Pancreas (tissue), 10 donors: ENCODE measurements around the gene C2CD3. TPM values are rescaled to one million over a fixed set of nuclear protein-coding genes. Genes with fewer than 3 reads are reported as not detected.

Experiments used
- ATAC-seq, 4 donors: fragments of 200-7000 bp; cut with Tn5 transposase; one replicate each; pipeline versions ENCODE4 v1.8.0 to v1.9.1; 2020; ENCODE audit warnings: mild to moderate bottlenecking in 4 of 4, moderate library complexity in 4 of 4
- DNase-seq, 6 donors: peaks; one replicate each; pipeline ENCODE4 v3.0.0-alpha.2; 2020
- FAIRE-seq: peaks from 2 replicates; lab custom pipeline; 2012; peaks lifted over from hg19 to GRCh38; lab: Jason Lieb, UNC
- H3K27ac ChIP-seq, 4 donors: fragments of 200-600 bp; sonication (generic); 1 replicate in 3 of 4; 2 replicates in 1 of 4; pipeline versions ENCODE4 v1.5.0 to v1.8.0; 2020
- H3K27me3 ChIP-seq, 4 donors: fragments of 200-600 bp; one replicate each; pipeline ENCODE4 v1.8.0; 2021
- H3K36me3 ChIP-seq, 3 donors: fragments of 200-600 bp; sonication (generic) in 1 of 3; one replicate each; pipeline versions ENCODE4 v1.5.0 to v1.8.0; 2020 to 2021
- H3K4me1 ChIP-seq, 3 donors: fragments of 200-600 bp; one replicate each; pipeline ENCODE4 v1.8.0; 2021
- H3K4me3 ChIP-seq, 4 donors: fragments of 200-600 bp; sonication (generic) in 2 of 4; one replicate each; pipeline versions ENCODE4 v1.5.0 to v1.8.0; 2020 to 2021
- H3K9me3 ChIP-seq, 4 donors: fragments of 200-600 bp; one replicate each; pipeline ENCODE4 v1.8.0; 2021
- WGBS, 2 donors: extraction: QIAGEN DNeasy Blood & Tissue Kit; methylation state at CpG; one replicate each; pipeline ENCODE4 v1.1.7; 2013; 5-methylcytosine and 5-hydroxymethylcytosine counted together
- intact Hi-C, 3 donors: fragments of 100-400 bp; cut with DNase I; formaldehyde crosslinking; loops; one replicate each; pipeline versions ENCODE4 v1.11.1 to v1.14.2; 2022
- polyA plus RNA-seq, 2 donors: library from polyadenylated mRNA; stranded (reverse); fragments of 200-250 nt; gene quantifications; one replicate each; pipeline ENCODE4 v1.2.3, GENCODE V29; 2013
- total RNA-seq, 6 donors: library from RNA; stranded (reverse); fragmentation: NEBNext Ultra II Directional in 4 of 6; extraction: Animal tissue kit (Norgen Biotek cat#: 25700) in 4 of 6; gene quantifications; one replicate each; pipeline versions ENCODE4 v1.2.1 to v1.2.4, GENCODE V29; 2021 to 2023
- TF ChIP-seq, protein P1 (sequence below), 4 donors: fragments of 200-600 bp; sonication (generic) in 3 of 4; IDR thresholded peaks; one replicate each; pipeline versions ENCODE4 v1.5.0 to v1.8.0; 2021; ENCODE audit warnings: antibody characterized with exemption in 4 of 4
- donor health status: healthy with polysubstance abuse.
- donor health status: DM: no; HTN: no; CAD: no; lungs with moderate emphysema.
- donor health status: DM: no; HTN: no; CAD: no.
- donor health status: control.
- donor health status: control.
- donor health status: Bipolar disorder and iron deficiency.
- donor health status: DM: yes; HTN: yes; CAD: no.
- donor health status: DM: no; HTN: no; CAD: no.
- donor health status: DM: no; HTN: no; CAD: no.
- donor health status: DM: yes; HTN: yes; CAD: no.

The C2CD3 gene, protein sequence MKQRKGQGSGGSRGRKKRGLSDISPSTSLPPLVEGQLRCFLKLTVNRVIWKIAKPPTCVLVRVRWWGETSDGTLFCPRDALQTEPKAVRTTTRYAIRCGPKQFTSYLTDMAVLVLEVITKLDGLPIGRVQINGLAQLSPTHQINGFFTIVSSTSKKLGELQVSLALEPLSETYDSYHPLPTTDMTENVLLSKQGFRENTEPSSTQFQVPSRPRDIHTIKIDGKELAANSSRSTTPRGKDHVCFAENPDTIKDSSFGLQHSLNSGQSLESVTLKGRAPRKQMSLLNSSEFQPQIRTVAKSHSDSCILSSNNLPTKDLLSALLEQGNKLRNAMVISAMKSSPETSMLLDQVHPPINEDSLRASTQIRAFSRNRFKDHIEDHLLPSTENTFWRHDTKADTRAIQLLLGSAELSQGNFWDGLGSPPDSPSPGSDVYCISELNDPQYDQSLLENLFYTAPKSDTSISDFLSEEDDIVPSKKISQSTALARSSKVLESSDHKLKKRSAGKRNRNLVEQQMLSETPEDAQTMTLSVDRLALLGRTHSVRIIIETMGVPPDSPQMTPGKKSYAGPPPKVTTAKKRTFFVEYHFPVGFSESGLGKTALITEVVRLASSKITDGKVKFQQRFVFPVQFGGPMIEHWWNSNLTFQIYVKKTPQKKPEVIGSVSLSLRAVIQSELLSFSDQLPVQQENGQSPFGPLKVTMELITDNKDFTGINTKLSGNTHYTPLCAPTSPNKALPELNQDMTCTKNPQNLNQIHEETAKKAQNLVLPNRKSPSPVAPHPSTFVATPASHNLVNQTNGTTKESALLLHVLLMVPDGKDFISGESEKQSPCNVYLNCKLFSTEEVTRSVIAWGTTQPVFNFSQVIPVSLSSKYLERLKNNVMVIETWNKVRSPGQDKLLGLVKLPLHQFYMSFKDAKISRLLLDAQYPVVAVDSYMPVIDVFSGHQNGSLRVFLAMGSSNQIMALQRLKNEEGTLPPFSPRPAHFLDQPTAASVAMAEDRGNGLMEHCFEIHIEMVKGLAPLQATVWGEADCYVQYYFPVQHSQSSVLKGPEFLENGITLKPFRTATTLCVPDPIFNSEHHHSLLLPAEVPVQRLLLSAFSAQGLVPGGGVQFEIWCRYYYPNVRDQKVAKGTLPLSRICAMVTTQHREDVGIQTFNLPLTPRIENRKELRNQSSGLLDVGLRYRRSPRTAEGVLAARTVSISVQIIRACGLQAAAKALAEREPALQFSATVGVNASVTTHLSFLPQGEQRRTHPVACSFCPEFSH (N-terminal part only)
- total RNA-seq (10 to 100 TPM in 1 of 6 donors, 1 to 10 TPM in 5; 7.0 to 14.8 (median 8.6) TPM), polyA plus RNA-seq (10 to 100 TPM in 1 of 2 donors, 1 to 10 TPM in 1; 8.2 to 11.6 TPM)

DNA sequence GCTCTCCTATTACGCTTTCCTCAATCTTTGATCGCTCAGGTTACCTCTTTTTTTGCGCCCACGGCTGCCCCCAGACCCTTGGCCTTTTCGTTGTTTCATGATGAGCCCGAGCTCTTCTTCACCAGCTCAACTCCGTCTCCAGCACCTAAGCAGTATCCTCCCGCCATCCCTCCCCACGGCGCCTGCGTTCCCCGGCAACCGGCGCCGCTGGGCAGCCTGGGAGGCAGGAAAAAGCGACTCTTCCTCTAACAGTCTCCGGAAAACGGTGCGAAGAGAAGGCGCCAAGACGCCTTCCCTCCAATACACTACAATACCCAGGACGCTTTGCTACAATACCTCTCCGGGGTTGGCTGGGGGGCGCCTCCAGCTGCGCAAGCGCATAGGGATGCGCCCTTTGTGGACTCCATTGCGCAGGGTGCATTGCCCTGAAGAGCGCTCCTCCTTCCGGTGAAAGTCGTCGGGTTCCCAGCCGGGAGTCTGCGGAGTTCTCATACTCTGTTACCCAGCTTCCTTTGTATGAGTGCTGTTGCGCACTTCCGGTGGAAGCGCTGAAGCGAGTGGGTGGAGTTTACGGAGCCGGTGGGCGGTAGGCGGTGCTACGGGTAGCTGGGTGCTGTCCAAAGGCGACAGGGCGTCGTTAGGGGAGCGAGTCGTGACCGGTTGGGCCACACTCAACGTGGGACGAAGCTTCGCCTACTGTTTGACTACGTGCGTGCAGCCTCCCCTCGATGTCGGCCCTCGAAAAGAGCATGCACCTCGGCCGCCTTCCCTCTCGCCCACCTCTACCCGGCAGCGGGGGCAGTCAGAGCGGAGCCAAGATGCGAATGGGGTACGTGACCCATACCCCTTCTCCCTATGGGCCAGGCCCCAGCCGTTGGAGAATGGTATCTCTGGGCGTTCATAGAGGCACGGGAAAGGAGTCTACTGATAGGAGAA, at the start of gene C2CD3, which contains the start of gene PPME1:
TSS of gene C2CD3 (minus strand) at position 309 of the 936 bp plus-strand sequence. CDS start at position 99, 210 bp downstream.
TSS of gene PPME1 (plus strand) at position 596 of the 936 bp plus-strand sequence. CDS start at position 729, 133 bp downstream.
- no peaks in the 10 kb centered on the region for H3K27me3 ChIP-seq

DNA sequence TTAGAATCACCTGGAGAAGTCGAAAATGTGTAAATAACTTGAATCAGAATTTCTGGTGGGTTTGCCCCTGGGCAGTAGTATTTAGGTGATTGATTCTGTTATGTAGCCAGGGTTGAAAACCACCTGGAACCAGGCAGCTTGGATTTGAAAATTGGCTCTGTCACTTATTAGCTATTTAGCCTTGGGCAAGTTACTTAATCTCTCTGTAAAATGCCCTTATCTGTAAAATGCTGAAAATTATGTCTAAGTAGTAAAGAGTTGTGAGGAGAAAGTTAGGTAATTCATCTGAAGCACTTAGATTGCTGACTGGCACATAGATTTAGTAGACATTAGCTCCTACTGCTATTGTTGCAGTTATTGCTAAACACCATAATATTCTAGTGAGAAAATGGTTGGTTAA, 49.6 kb upstream of the C2CD3 start:
- peak overlapping the region in 2 of 4 donors; percentile 13 to 19 for H3K27ac ChIP-seq
- no peaks in the 10 kb centered on the region for H3K36me3 ChIP-seq
- ATAC-seq (peak; percentile 56 to 85 (median 72)), DNase-seq (no peak), FAIRE-seq (no peak)
- H3K4me1 ChIP-seq: peaks cover 6 to 17% (median 12%) of the 10 kb centered on the region in 3 donors
- TF ChIP-seq, protein P1, sequence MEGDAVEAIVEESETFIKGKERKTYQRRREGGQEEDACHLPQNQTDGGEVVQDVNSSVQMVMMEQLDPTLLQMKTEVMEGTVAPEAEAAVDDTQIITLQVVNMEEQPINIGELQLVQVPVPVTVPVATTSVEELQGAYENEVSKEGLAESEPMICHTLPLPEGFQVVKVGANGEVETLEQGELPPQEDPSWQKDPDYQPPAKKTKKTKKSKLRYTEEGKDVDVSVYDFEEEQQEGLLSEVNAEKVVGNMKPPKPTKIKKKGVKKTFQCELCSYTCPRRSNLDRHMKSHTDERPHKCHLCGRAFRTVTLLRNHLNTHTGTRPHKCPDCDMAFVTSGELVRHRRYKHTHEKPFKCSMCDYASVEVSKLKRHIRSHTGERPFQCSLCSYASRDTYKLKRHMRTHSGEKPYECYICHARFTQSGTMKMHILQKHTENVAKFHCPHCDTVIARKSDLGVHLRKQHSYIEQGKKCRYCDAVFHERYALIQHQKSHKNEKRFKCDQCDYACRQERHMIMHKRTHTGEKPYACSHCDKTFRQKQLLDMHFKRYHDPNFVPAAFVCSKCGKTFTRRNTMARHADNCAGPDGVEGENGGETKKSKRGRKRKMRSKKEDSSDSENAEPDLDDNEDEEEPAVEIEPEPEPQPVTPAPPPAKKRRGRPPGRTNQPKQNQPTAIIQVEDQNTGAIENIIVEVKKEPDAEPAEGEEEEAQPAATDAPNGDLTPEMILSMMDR (IDR thresholded peaks at IDR 0.05): no peak
- intact Hi-C loops: no loop called here
- 15 to 21% methylated on average over 1 of the region's 1 CpG for WGBS, 2 donors
- H3K4me3 ChIP-seq: no peak overlapping the region
- H3K9me3 ChIP-seq: no peaks in the 10 kb centered on the region
- no peaks in the 10 kb centered on the region for H3K27me3 ChIP-seq

More for the DNA sequence above, at the start of gene C2CD3, which contains the start of gene PPME1:
- H3K27ac ChIP-seq: peak within 1 kb of the TSS; percentile 74 to 86 (median 78)
- peak; percentile 93 to 97 (median 95) for ATAC-seq
- TF ChIP-seq, protein P1 (IDR thresholded peaks at IDR 0.05): peak in 1 of 4 donors; percentile 13
- peak; percentile 86 for FAIRE-seq
- H3K4me3 ChIP-seq: peak within 1 kb of the TSS; percentile 58 to 68 (median 63)
- H3K9me3 ChIP-seq: no peaks in the 10 kb centered on the region
- intact Hi-C loops: no loop called here
- H3K4me1 ChIP-seq: peaks cover 14 to 20% (median 19%) of the 10 kb centered on the region in 3 donors
- peak; percentile 93 to 99 (median 98) for DNase-seq
- WGBS, 2 donors: 0% methylated on average over 68 of the region's 68 CpGs
- no peaks in the 10 kb centered on the region for H3K36me3 ChIP-seq

DNA sequence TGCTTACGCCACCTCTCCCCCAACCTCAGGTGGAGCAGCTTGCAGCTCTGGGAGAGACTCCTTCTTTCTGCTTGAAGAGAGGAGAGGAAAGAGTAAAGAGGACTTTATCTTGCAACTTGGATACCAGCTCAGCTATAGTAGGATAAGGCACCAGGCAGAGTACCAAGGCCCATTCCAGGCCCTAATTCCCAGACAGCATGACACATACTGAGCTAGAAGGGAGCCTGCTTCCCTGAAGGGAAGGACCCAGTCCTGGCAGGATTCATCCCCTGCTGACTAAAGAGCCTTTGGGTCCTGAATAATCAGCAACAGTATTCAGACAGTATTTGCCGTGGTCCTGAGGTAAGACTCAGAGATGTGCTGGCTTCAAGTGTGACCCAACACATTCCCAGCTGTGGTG, 41.7 kb upstream of the C2CD3 start:
- 97 to 99% methylated on average over 2 of the region's 2 CpGs for WGBS, 2 donors
- Histone ChIP-seq H3K4me3 (no peak overlapping the region), H3K27me3 (no peaks in the 10 kb centered on the region), H3K4me1 (no peaks in the 10 kb centered on the region), H3K27ac (no peak overlapping the region), H3K36me3 (peaks cover 0 to 9% (median 3%) of the 10 kb centered on the region in 3 donors), H3K9me3 (no peaks in the 10 kb centered on the region)
- no peak for DNase-seq
- FAIRE-seq: no peak
- ATAC-seq: no peak
- TF ChIP-seq, protein P1 (IDR thresholded peaks at IDR 0.05): no peak
- intact Hi-C loops: no loop called here

DNA sequence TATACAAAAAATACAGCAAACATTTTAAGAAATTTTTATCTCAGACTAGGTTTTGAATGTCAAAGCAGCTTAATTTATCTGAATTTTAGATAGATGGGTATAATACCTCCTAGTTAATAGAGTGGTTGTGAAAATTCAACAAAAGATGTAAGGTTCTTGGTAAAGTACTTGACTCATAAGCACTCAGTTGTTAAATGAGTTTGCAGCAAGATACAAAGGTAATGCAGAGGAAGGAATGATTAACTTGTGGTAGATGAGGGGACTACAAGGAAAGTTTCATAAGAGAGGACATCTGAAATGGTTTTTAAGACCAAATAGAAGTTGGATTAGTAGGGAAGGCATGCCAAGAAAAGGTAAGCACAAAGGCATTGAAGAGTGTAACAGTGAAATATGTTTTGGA, 37.7 kb upstream of the C2CD3 start:
- no peak overlapping the region for H3K27ac ChIP-seq
- no peaks in the 10 kb centered on the region for H3K27me3 ChIP-seq
- no peak for FAIRE-seq
- no peaks in the 10 kb centered on the region for H3K4me1 ChIP-seq
- no peak for ATAC-seq
- no peak for DNase-seq
- TF ChIP-seq, protein P1 (IDR thresholded peaks at IDR 0.05): no peak
- intact Hi-C loops: no loop called here
- H3K4me3 ChIP-seq: no peak overlapping the region
- H3K36me3 ChIP-seq: peaks cover 0 to 9% (median 3%) of the 10 kb centered on the region in 3 donors
- no peaks in the 10 kb centered on the region for H3K9me3 ChIP-seq
